Activated T-helper 1 cell treated with anti-CD3 and anti-CD28 coated beads, Interleukin-2, amount 50 U/mL, for 16 hours (primary cell): ENCODE measurements around the gene TMPRSS2.

Source experiments
- DNase-seq, 2 donors: peaks; one replicate each; pipeline ENCODE4 v3.0.0-alpha.2; 2020; ENCODE audit warnings: low read depth in 1 of 2, low spot score in 1 of 2

The TMPRSS2 gene

DNA sequence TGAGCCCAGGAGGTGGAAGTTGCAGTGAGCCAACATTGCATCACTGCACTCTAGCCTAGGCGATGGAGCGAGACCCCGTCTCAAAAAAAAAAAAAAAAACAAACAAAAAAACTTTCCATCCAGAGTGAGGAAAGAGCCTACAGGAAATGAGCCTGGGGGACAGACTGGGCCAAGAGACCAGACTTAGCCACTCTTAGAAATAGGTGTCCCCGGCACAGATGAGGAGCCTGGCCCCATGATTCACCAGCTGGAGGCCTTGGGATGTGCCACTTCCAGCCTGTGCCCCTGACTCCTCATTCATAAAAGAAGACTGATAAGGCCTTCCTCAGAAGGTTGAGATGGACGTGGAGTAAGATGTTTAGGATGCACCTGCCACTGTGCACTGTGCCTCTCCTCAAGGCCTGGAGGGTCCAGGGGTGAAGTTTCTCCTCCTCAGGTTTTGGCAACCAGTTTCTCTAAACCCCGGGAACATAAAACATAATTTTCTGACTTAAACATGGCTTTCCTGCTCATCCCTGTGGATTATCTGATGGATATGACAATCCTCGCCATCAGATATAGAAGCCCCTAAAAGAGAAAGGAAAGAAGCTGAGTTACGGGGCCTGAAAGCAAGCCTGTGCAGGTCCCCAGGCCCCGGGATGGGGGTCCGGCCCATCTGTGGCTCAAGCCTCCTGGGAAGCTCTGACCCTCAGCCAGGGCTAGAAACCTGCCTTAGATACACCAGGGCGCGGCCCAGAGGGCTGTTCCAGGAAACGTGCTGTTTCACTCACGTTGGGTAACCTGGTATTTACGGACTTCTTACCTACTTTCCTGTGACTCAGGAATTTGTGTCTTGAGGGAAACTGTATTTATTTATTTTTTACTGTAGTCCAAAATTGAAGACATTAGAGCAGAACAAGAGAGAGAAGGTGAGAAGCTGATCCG is 55.9 kb downstream of the TMPRSS2 start:
- DNase-seq: no peak

DNA sequence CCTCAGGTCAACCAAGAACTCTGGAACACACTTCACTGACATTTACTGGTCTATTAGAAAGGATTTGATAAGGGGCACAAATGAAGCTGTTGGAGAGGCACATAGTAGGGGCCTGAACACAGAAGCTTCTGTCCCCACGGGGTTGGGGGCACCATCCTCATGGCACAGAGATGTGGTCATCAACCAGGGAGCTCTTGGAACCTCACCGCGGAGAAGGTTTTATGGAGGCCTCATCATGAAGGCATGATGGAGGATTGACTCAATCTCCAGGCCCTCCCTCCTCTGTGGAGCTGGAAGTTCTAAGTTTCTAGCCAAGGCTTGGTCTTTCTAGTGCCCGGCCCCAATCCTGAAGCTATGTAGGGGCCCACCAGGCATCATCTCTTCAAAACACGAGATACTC is 58.3 kb downstream of the TMPRSS2 start:
- no peak for DNase-seq

DNA sequence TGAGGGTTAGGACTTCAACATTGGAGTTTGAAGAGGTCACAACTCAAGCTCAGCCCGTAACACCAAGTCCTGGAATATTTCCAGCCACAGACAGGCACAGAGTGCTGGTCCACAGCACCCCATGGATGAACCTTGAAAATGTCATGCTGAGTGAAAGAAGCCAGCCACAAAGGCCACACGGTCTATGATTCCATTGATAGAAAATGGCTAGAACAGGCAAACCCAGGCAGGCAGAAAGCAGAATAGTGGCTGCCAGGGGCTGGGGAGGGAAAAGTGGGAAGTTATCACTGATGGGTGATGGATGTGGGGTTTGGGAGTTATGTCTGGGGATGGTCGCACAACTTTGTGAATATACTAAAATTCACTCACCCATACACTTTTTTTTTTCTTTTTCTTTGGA is 60.6 kb downstream of the TMPRSS2 start:
- no peak for DNase-seq

DNA sequence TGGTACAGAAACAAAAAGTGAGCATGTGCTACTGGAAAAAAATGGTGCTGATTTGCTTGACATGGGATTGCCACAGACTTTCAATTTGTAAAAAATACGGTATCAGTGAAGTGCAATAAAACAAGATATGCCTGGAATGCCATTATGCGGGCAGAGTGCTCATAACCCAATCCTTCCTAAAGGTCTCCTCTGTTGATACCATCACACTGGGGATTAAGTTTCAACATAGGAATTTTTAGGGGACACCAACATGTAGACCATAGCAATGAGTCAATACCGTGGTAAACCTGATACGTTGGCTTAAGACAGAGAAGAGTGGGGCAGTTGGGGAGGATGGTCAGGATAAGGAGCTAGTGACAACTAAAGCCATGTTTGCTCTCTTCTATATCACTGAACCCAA is 61.4 kb downstream of the TMPRSS2 start:
- no peak for DNase-seq

DNA sequence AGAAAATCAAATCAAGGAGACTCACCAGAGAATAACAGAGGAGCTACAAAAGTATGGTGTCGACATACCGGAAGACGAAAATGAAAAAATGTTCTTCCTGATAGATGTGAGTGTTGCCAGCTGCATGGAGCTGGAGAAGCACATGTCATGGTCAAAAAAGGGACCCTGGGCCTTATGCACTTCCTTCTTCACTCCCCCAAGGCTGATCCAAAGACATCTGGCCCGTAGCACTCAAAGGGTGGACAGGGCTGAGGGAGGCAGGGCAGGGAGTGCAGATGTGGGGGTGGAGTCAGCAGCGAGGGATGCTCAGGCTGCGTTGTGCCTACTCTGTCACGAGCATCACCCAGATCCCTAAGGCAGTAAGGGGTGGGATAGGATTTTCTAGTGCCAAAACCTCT is 62.5 kb downstream of the TMPRSS2 start:
- DNase-seq: no peak

DNA sequence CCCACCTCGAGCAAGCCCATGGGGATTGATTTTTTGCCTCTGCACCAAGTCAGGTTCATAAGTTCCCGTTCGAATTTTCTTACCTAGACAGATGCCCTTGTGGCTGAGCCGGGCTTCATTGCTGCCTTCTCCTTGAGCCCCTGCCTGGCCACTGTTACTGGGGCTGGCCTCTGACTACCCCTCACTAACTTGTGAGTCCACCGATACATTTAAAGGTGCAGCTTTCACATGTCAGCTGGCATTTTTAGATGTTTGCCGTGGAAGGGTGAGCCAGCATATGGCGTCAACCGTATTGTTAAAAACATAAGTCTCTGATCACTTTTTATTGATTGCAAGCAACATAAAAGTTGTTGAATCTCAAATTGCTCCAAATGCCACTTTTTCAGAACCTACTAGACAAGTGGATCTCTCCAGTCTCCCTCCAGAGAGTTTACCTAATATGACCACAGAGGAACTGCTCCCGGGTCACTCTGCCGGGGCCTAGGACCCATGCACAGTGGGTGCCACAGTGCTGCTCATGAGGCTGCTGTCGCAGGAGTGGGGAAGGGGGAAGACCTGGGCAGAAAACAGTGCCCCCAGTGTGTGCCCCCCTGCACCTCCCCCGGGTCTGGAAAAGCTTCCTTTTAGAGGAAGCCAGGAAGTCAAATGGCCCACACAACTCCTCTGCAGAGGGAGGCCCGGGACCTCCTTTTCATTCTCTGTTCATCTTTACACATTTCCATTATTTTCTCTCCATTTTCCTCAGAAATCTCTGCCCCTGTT is 63.1 kb downstream of the TMPRSS2 start:
- DNase-seq: no peak

DNA sequence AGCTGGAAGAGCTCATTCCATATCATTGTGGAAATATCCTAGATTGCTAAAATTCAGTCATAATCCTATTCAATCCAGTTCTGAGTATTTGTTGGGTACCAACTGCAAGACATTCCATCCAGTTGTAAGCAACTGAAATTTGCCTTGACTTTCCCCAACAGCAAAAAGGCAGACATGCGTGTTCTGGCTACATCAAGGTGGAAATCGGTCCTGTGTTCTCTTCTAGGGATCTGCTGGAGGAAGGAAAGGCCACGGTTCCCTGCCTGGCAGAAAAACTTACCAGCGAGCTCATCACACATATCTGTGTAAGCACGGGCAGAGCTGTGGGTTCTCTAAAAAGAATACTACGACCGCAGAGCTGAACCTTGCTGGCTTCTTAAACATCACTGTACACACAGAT is 64.4 kb downstream of the TMPRSS2 start:
- no peak for DNase-seq

DNA sequence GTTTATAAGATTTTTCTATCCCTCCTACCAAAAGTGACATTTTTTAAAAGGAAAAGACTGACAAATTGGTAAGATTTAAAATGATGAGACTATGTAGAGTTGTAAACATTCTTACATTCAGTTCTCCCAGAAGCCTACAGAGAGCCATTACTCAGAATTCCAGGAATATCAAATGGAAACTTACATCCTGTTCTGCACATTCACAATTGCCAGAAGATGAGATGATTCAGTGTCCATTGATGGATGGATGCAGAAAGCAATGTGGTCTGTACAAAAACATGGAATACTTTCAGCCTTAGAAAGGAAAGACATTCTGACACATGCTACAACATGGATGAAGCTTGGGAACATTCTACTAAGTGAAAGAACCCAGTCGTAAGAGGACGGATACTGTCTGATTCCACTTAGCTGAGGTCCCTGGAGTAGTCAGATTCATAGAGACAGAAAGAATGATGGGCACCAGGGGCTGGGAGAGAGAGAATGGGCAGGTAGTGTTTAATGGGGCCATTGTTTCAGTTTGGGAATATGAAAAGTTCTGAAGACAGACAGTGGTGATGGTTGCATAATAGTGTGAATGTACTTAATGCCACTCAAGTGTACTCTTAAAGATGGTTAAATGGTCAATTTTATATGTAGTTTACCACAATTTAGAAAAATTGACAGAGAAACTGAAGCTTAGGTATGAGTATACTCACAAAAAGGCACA is 65.3 kb downstream of the TMPRSS2 start:
- no peak for DNase-seq

DNA sequence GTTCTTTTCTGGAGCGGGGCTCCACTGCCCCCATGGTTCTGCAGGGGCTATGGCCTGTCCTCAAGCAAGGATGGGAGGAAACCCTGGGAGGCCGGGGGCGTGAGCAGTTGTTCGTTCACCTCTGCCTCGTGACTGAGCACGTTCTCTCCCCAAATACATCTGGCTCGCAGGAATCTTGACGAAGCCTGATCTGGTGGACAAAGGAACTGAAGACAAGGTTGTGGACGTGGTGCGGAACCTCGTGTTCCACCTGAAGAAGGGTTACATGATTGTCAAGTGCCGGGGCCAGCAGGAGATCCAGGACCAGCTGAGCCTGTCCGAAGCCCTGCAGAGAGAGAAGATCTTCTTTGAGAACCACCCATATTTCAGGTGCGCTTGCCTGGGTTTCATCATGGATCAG is 66.4 kb downstream of the TMPRSS2 start:
- DNase-seq: no peak

DNA sequence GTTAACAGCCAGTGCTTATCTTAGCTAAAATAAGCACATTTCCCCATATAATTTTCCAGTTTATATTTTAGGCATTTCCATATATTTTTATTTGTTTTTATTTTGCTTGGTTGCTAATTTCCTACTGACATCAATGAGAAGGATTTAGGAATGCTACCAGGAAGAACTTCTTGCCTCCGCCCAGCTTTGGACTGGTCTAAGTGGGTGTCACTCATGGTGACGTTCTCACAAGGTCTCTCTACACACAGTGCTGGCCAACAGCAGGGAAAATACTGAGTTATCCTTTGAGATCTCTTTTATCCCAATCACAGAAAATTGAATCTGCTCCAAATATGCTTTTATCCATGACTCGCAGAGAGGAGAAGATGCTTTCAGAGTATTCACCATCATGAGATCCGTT is 68.7 kb downstream of the TMPRSS2 start:
- DNase-seq: no peak

DNA sequence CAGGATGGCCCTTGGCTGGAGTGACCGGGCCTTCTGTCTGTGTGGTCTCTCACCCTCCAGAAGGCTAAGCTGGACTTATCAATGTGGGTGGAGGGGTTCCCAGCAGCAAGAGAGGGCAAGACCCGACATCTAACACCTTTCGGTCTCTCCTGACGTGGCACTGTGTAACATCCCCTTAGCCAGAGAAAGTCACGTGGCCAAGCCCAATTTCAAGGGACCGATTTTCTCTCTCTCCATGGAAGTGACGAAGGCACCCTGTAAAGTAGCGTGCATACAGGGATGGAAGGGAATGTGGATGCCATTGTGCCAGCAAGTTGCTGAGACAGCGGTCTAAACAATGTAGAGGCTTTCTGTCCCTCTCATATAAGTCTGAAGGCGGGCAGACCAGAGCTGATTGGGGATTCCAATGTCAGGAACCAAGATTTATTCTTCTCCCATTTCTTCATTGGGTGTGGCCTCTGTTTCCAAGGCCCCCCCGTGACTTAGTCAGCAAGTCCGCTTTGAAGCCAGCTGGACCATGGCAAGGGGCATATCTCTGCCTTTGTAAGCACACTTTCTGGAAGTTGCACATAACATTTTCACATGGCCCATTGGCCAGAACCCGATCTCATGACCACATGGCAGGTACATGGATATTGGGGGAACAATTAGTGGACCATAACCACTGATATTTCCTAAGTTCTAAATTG is 69.4 kb downstream of the TMPRSS2 start:
- DNase-seq: no peak

DNA sequence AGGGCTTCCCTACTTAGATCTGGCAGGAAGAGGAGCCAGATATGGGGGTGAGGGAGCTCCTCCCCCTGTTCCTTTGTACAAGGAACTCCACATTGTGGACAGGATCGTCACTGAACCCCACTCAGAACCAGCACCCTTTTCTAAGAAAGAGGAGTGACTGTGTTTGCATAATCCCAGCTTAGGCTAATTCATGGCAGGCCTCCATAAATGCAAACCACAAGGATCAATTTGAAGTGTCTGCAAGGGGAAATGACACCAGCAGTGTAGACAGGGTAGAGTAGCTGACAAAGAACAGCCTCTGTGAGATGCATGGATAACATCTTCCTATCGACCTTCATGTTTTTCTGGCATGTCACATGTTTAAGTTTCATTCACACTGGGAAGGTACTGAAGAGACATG is 70.2 kb downstream of the TMPRSS2 start:
- DNase-seq: no peak

DNA sequence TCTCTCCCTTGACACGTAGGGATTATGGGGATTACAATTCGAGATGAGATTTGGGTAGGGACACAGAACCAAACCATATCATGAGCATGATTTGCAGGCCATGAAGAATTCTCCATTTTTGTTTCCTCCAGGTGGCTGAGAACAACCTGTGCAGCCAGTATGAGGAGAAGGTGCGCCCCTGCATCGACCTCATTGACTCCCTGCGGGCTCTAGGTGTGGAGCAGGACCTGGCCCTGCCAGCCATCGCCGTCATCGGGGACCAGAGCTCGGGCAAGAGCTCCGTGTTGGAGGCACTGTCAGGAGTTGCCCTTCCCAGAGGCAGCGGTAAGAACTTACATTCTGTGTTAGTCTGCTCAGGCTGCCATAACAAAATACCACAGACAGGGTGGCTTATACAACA is 72.3 kb downstream of the TMPRSS2 start:
- DNase-seq: no peak

DNA sequence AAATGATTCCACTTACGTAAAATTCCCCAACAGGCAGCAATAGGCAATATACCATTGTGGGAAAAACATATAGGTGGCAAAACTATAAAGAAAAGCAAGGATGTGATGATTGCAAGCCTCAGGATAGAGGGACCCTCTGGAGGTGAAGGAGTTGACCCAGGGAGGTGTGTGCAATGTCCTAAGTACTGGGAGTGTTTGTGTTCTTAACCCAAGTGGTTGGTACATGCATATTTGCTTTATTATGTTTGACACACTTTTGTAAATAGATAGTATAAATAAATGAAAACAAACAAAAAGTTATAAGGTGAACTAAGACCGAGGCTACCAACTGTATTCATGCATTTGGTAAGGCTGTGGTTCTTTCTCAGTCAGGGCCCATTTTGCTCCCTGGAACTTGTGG is 74.4 kb downstream of the TMPRSS2 start:
- no peak for DNase-seq

DNA sequence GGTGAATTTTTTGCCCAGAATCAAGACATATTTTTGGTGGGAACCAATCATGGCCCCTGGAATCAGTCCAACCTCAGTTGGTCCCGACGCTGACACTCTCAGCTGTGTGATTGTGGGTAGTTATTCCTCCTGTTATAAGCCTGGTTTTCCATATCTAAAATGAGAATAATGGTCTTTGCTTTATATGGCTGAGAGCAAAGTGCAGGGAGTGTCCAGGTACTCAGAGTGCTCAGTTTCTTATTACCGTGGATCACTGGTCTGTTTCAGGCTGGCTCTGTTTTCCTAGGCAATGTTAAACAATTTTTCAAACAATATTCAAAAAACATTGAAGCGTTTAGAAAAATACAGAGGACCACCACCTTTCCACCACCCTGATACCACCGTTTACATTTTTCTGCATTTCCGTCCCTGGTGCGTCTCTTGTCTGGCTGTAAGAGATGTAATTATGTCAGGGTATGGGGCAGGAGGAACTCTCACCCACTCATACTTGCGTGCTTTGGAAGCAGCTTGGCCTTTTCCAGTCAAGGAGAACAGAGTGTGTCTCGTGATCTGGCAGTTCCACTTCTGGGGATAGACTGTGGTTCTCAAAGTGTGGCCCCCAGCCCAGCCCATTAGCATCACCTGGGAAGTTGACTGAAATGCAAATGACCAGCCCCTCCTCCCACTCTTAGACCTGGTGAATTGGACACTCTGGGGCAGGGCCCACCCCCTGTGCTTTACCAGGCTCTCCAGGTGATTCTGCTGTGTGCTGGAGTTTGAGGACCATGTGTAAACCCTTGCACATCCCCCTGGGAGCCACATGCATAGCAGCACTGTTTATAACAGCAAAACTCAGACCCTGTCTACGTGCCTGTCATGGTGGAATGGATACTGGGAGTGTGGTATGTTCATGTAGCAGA is 75.1 kb downstream of the TMPRSS2 start:
- no peak for DNase-seq

DNA sequence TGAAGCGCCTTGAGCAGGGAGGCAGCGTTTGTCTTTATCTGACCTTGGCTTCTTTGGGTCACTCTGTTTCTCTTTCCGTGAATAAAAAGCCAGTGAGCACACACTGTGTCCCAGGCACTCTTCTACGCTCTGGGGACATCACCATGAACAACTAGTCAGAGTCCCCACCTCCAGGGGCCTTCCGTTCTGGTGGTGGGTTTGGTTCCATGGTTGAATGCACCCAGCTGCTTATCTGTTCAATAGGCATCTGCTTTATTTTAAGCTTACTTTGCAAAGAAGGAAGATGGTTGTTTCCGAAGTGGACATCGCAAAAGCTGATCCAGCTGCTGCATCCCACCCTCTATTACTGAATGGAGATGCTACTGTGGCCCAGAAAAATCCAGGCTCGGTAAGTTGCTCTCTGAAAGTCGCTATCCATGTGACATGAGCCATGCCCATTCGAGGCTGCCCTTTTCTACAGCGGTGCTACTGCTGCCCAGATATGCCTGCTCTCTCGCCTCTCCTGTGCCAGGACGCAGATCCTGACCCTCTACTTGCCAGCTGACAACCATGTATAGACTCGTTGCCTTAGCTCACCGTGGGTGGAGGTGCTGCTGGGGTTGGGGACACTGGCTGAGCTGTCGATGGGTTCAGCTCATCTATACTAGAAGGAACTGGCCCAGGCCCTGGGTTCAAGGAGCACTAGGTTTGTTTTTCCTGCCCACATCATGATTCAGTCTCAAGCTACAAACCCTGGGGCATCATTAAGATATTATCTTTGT is 76.0 kb downstream of the TMPRSS2 start:
- DNase-seq: no peak

DNA sequence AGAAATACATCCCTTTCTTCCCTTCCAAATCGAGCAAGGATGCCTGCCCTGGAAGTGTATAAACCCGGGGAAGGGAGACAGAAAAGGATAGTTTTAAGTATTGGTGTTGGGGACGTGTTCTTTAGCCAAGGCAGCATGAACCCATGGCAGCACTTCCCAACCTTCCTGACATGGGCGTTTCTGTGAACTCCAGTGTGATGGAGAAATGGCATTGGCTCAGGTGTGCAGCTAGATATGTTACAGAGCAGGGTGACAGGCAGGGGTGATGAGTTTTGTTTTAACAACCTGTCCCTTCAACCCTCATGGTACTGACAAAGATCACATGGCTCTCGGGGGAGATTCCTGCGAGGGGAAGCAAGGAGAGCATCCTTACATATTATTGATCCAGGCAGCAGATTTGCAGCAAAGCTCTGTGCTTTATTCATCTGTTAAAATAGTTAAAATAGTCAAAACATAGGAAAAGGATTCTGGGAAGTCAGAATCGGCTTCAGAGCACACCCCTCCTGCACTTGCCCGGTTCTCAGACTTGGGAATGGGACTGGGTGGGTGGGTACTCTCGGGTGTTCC is 78.0 kb downstream of the TMPRSS2 start:
- DNase-seq: no peak

DNA sequence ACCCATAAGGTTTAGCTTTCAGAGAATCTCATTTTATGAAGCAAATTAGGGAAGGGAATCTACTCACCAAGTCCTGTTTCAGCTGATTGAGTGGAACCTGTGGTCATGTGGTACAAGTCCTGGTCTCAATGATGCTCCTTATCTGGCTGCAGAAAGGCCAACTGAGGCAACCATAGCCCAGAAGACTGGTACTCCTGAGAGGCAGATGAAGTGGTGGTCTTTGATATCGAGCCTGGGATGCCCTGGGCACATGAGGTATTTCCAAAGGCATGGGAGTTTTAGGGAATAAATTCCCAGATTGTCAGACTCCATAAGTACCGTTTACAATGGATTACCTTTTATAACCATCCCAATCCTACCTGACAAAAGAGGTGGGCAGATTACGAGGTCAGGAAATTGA is 78.7 kb downstream of the TMPRSS2 start:
- no peak for DNase-seq

DNA sequence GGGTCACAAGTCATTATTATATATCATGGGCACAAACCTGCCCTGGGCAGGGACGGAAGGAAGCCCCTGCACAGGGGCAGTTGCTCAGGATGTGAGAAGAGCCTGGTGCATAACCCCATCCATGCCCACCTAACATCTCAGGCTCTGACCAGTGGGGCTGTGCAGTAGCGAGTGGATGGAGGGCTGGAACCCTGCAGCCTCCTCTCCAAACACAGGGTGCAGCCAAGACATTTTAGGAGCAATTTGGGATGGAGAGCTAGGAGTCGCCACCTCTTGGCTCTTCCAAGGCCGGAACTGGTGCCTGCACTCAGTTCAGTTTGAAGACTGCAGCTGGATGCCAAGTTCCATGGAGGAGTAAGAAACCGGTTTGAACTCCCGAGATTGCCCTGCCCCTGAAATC is 79.1 kb downstream of the TMPRSS2 start:
- no peak for DNase-seq
